Gastrocnemius medialis (tissue), 4 donors: ENCODE results near the gene WWOX.

Source experiments
- POLR2A ChIP-seq, 2 donors: fragments of 450-650 bp; IDR thresholded peaks; one replicate each; pipeline ENCODE4 v1.6.1; 2017; ENCODE audit warnings: antibody characterized with exemption in 2 of 2, mild to moderate bottlenecking in 2 of 2, moderate library complexity in 2 of 2
- TF ChIP-seq, protein P1 (sequence below), 5 experiments: fragments of 450-650 bp in 3 of 5; fragments of 200-600 bp in 2 of 5; sonication (generic) in 2 of 5; IDR thresholded peaks in 4 of 5; conservative IDR thresholded peaks in 1 of 5; 1 replicate in 4 of 5; 2 replicates in 1 of 5; pipeline ENCODE4 v1.5.1; 2016 to 2019; ENCODE audit warnings: antibody characterized with exemption in 5 of 5, mild to moderate bottlenecking in 3 of 5, moderate library complexity in 3 of 5

DNA sequence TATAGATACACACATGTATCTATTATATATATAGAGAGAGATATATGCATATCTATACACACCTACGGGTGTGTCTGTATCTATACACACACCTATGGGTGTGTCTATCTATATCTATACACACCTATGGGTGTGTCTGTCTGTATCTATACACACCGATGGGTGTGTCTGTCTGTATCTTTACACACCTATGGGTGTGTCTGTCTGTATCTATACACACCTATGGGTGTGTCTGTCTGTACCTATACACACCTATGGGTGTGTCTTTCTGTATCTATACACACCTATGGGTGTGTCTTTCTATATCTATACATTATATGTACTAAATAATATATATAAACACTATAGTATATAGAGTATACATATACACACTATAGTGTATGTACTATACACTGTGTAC, 762.6 kb downstream of the WWOX start:
- TF ChIP-seq, protein P1, sequence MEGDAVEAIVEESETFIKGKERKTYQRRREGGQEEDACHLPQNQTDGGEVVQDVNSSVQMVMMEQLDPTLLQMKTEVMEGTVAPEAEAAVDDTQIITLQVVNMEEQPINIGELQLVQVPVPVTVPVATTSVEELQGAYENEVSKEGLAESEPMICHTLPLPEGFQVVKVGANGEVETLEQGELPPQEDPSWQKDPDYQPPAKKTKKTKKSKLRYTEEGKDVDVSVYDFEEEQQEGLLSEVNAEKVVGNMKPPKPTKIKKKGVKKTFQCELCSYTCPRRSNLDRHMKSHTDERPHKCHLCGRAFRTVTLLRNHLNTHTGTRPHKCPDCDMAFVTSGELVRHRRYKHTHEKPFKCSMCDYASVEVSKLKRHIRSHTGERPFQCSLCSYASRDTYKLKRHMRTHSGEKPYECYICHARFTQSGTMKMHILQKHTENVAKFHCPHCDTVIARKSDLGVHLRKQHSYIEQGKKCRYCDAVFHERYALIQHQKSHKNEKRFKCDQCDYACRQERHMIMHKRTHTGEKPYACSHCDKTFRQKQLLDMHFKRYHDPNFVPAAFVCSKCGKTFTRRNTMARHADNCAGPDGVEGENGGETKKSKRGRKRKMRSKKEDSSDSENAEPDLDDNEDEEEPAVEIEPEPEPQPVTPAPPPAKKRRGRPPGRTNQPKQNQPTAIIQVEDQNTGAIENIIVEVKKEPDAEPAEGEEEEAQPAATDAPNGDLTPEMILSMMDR (IDR thresholded peaks at IDR 0.05 in 4 of 5, conservative IDR thresholded peaks at IDR 0.05 in 1 of 5) = no peak
- TF ChIP-seq POLR2A (IDR thresholded peaks at IDR 0.05) = no peak
